Measurements from ENCODE around the gene PDE7B. TPM values are rescaled to one million over a fixed set of nuclear protein-coding genes. Genes with fewer than 3 reads are reported as not detected.

The PDE7B gene
- total RNA-seq, 1 experiment from 2014 or later, result not detected

- DNase-seq, result no peak
- Histone ChIP-seq H3K4me2 (ENCODE audit: low read depth, low read length, poor library complexity, severe bottlenecking) (no peak overlapping the region), H3K4me1 (ENCODE audit: low read length) (no peaks in the 10 kb centered on the region), H3K4me3 (ENCODE audit: low read length) (no peak overlapping the region), H3K9ac (ENCODE audit: low read length) (no peak overlapping the region), H3K9me2 (replicated peaks; ENCODE audit: insufficient read depth, low read length) (no peaks in the 10 kb centered on the region), H3K9me3 (ENCODE audit: low read length) (no peaks in the 10 kb centered on the region), H3K27ac (ENCODE audit: low read length) (no peak overlapping the region), H3K27me3 (ENCODE audit: low read length) (no peaks in the 10 kb centered on the region), H4K20me1 (ENCODE audit: insufficient read depth, low read depth, low read length) (no peaks in the 10 kb centered on the region), H3K36me3 (ENCODE audit: insufficient read depth, low read length) (no peaks in the 10 kb centered on the region), H2AFZ (ENCODE audit: low read length) (no peak overlapping the region), H3K79me2 (ENCODE audit: low read length) (no peaks in the 10 kb centered on the region)
These were observed 95.2 kb downstream of the PDE7B start for GRCh38 chr6:135946674-135947073.

- no peak overlapping the region for H3K9ac ChIP-seq (ENCODE audit: low read length)
- no peak overlapping the region for H2AFZ ChIP-seq (ENCODE audit: low read length)
- no peaks in the 10 kb centered on the region for H4K20me1 ChIP-seq (ENCODE audit: insufficient read depth, low read depth, low read length)
- no peak overlapping the region for H3K4me3 ChIP-seq (ENCODE audit: low read length)
- H3K27ac ChIP-seq (ENCODE audit: low read length), result no peak overlapping the region
- H3K27me3 ChIP-seq (ENCODE audit: low read length), result no peaks in the 10 kb centered on the region
- H3K9me3 ChIP-seq (ENCODE audit: low read length), result no peaks in the 10 kb centered on the region
- H3K79me2 ChIP-seq (ENCODE audit: low read length), result no peaks in the 10 kb centered on the region
- no peak overlapping the region for H3K4me2 ChIP-seq (ENCODE audit: low read depth, low read length, poor library complexity, severe bottlenecking)
- no peak for DNase-seq
- H3K9me2 ChIP-seq (replicated peaks; ENCODE audit: insufficient read depth, low read length), result no peaks in the 10 kb centered on the region
- no peaks in the 10 kb centered on the region for H3K36me3 ChIP-seq (ENCODE audit: insufficient read depth, low read length)
- H3K4me1 ChIP-seq (ENCODE audit: low read length), result no peaks in the 10 kb centered on the region
These were observed 99.2 kb downstream of the PDE7B start for GRCh38 chr6:135950669-135951068.

- no peak overlapping the region for H3K27ac ChIP-seq (ENCODE audit: low read length)
- H3K4me3 ChIP-seq (ENCODE audit: low read length), result no peak overlapping the region
- no peaks in the 10 kb centered on the region for H3K4me1 ChIP-seq (ENCODE audit: low read length)
- H3K9me2 ChIP-seq (replicated peaks; ENCODE audit: insufficient read depth, low read length), result no peaks in the 10 kb centered on the region
- H3K9ac ChIP-seq (ENCODE audit: low read length), result no peak overlapping the region
- no peaks in the 10 kb centered on the region for H4K20me1 ChIP-seq (ENCODE audit: insufficient read depth, low read depth, low read length)
- H3K9me3 ChIP-seq (ENCODE audit: low read length), result no peaks in the 10 kb centered on the region
- H3K79me2 ChIP-seq (ENCODE audit: low read length), result no peaks in the 10 kb centered on the region
- no peak for DNase-seq
- no peaks in the 10 kb centered on the region for H3K36me3 ChIP-seq (ENCODE audit: insufficient read depth, low read length)
- no peak overlapping the region for H2AFZ ChIP-seq (ENCODE audit: low read length)
- no peaks in the 10 kb centered on the region for H3K27me3 ChIP-seq (ENCODE audit: low read length)
- no peak overlapping the region for H3K4me2 ChIP-seq (ENCODE audit: low read depth, low read length, poor library complexity, severe bottlenecking)
These were observed 99.7 kb downstream of the PDE7B start for GRCh38 chr6:135951169-135951568.

GRCh38 chr6:135953818-135954217 is 102.3 kb downstream of the PDE7B start:
- Histone ChIP-seq H3K9me3 (ENCODE audit: low read length) (no peaks in the 10 kb centered on the region), H3K79me2 (ENCODE audit: low read length) (no peaks in the 10 kb centered on the region), H3K27ac (ENCODE audit: low read length) (no peak overlapping the region), H3K9ac (ENCODE audit: low read length) (no peak overlapping the region), H3K4me1 (ENCODE audit: low read length) (no peaks in the 10 kb centered on the region), H3K9me2 (replicated peaks; ENCODE audit: insufficient read depth, low read length) (no peaks in the 10 kb centered on the region), H2AFZ (ENCODE audit: low read length) (no peak overlapping the region), H3K4me2 (ENCODE audit: low read depth, low read length, poor library complexity, severe bottlenecking) (no peak overlapping the region), H3K36me3 (ENCODE audit: insufficient read depth, low read length) (no peaks in the 10 kb centered on the region), H3K4me3 (ENCODE audit: low read length) (no peak overlapping the region), H4K20me1 (ENCODE audit: insufficient read depth, low read depth, low read length) (no peaks in the 10 kb centered on the region), H3K27me3 (ENCODE audit: low read length) (no peaks in the 10 kb centered on the region)
- DNase-seq, result no peak

GRCh38 chr6:135955099-135955498 is 103.6 kb downstream of the PDE7B start:
- no peak for DNase-seq
- Histone ChIP-seq H3K9me2 (replicated peaks; ENCODE audit: insufficient read depth, low read length) (no peaks in the 10 kb centered on the region), H3K4me1 (ENCODE audit: low read length) (no peaks in the 10 kb centered on the region), H3K36me3 (ENCODE audit: insufficient read depth, low read length) (no peaks in the 10 kb centered on the region), H3K27me3 (ENCODE audit: low read length) (no peaks in the 10 kb centered on the region), H4K20me1 (ENCODE audit: insufficient read depth, low read depth, low read length) (no peaks in the 10 kb centered on the region), H3K9ac (ENCODE audit: low read length) (no peak overlapping the region), H2AFZ (ENCODE audit: low read length) (no peak overlapping the region), H3K79me2 (ENCODE audit: low read length) (no peaks in the 10 kb centered on the region), H3K9me3 (ENCODE audit: low read length) (no peaks in the 10 kb centered on the region), H3K27ac (ENCODE audit: low read length) (no peak overlapping the region), H3K4me3 (ENCODE audit: low read length) (no peak overlapping the region), H3K4me2 (ENCODE audit: low read depth, low read length, poor library complexity, severe bottlenecking) (no peak overlapping the region)

- H3K9ac ChIP-seq (ENCODE audit: low read length), result no peak overlapping the region
- no peaks in the 10 kb centered on the region for H3K36me3 ChIP-seq (ENCODE audit: insufficient read depth, low read length)
- no peaks in the 10 kb centered on the region for H3K79me2 ChIP-seq (ENCODE audit: low read length)
- H3K9me2 ChIP-seq (replicated peaks; ENCODE audit: insufficient read depth, low read length), result no peaks in the 10 kb centered on the region
- H3K4me3 ChIP-seq (ENCODE audit: low read length), result no peak overlapping the region
- no peaks in the 10 kb centered on the region for H3K9me3 ChIP-seq (ENCODE audit: low read length)
- H3K27ac ChIP-seq (ENCODE audit: low read length), result no peak overlapping the region
- DNase-seq, result no peak
- no peak overlapping the region for H3K4me2 ChIP-seq (ENCODE audit: low read depth, low read length, poor library complexity, severe bottlenecking)
- H3K27me3 ChIP-seq (ENCODE audit: low read length), result no peaks in the 10 kb centered on the region
- H2AFZ ChIP-seq (ENCODE audit: low read length), result no peak overlapping the region
- H4K20me1 ChIP-seq (ENCODE audit: insufficient read depth, low read depth, low read length), result no peaks in the 10 kb centered on the region
- H3K4me1 ChIP-seq (ENCODE audit: low read length), result no peaks in the 10 kb centered on the region
These were observed 111.2 kb downstream of the PDE7B start for GRCh38 chr6:135962731-135963130.

GRCh38 chr6:135970750-135971149 is 119.2 kb downstream of the PDE7B start:
- no peaks in the 10 kb centered on the region for H3K36me3 ChIP-seq (ENCODE audit: insufficient read depth, low read length)
- H4K20me1 ChIP-seq (ENCODE audit: insufficient read depth, low read depth, low read length), result no peaks in the 10 kb centered on the region
- no peak overlapping the region for H3K4me3 ChIP-seq (ENCODE audit: low read length)
- no peaks in the 10 kb centered on the region for H3K27me3 ChIP-seq (ENCODE audit: low read length)
- no peaks in the 10 kb centered on the region for H3K4me1 ChIP-seq (ENCODE audit: low read length)
- no peaks in the 10 kb centered on the region for H3K9me2 ChIP-seq (replicated peaks; ENCODE audit: insufficient read depth, low read length)
- H3K9me3 ChIP-seq (ENCODE audit: low read length), result no peaks in the 10 kb centered on the region
- no peak for DNase-seq
- H3K4me2 ChIP-seq (ENCODE audit: low read depth, low read length, poor library complexity, severe bottlenecking), result no peak overlapping the region
- no peak overlapping the region for H3K27ac ChIP-seq (ENCODE audit: low read length)
- H2AFZ ChIP-seq (ENCODE audit: low read length), result no peak overlapping the region
- H3K9ac ChIP-seq (ENCODE audit: low read length), result no peak overlapping the region
- H3K79me2 ChIP-seq (ENCODE audit: low read length), result no peaks in the 10 kb centered on the region

GRCh38 chr6:135971351-135971750 is 119.8 kb downstream of the PDE7B start:
- no peak overlapping the region for H3K27ac ChIP-seq (ENCODE audit: low read length)
- H3K4me1 ChIP-seq (ENCODE audit: low read length), result no peaks in the 10 kb centered on the region
- no peak overlapping the region for H3K9ac ChIP-seq (ENCODE audit: low read length)
- H3K4me2 ChIP-seq (ENCODE audit: low read depth, low read length, poor library complexity, severe bottlenecking), result no peak overlapping the region
- no peak overlapping the region for H2AFZ ChIP-seq (ENCODE audit: low read length)
- H3K4me3 ChIP-seq (ENCODE audit: low read length), result no peak overlapping the region
- H4K20me1 ChIP-seq (ENCODE audit: insufficient read depth, low read depth, low read length), result no peaks in the 10 kb centered on the region
- no peaks in the 10 kb centered on the region for H3K9me2 ChIP-seq (replicated peaks; ENCODE audit: insufficient read depth, low read length)
- no peaks in the 10 kb centered on the region for H3K79me2 ChIP-seq (ENCODE audit: low read length)
- no peak for DNase-seq
- H3K36me3 ChIP-seq (ENCODE audit: insufficient read depth, low read length), result no peaks in the 10 kb centered on the region
- H3K27me3 ChIP-seq (ENCODE audit: low read length), result no peaks in the 10 kb centered on the region
- H3K9me3 ChIP-seq (ENCODE audit: low read length), result no peaks in the 10 kb centered on the region

- Histone ChIP-seq H3K79me2 (ENCODE audit: low read length) (no peaks in the 10 kb centered on the region), H3K27ac (ENCODE audit: low read length) (no peak overlapping the region), H3K36me3 (ENCODE audit: insufficient read depth, low read length) (no peaks in the 10 kb centered on the region), H2AFZ (ENCODE audit: low read length) (no peak overlapping the region), H3K27me3 (ENCODE audit: low read length) (no peaks in the 10 kb centered on the region), H3K4me2 (ENCODE audit: low read depth, low read length, poor library complexity, severe bottlenecking) (no peak overlapping the region), H3K4me1 (ENCODE audit: low read length) (no peaks in the 10 kb centered on the region), H3K9ac (ENCODE audit: low read length) (no peak overlapping the region), H3K4me3 (ENCODE audit: low read length) (no peak overlapping the region), H3K9me2 (replicated peaks; ENCODE audit: insufficient read depth, low read length) (no peaks in the 10 kb centered on the region), H3K9me3 (ENCODE audit: low read length) (no peaks in the 10 kb centered on the region), H4K20me1 (ENCODE audit: insufficient read depth, low read depth, low read length) (no peaks in the 10 kb centered on the region)
- no peak for DNase-seq
These were observed 120.6 kb downstream of the PDE7B start for GRCh38 chr6:135972150-135972549.

Data from Karpas-422 (cell line).